GM19099 (cell line): Measurements from ENCODE around the gene ZNF688.

Experiments used
- POLR2A ChIP-seq: IDR thresholded peaks from 3 replicates; pipeline ENCODE4 v1.6.1; 2011; ENCODE audit warnings: low read depth; ENCODE audit not compliant: insufficient read length; ENCODE audit errors: extremely low read depth

ZNF688 gene

DNA sequence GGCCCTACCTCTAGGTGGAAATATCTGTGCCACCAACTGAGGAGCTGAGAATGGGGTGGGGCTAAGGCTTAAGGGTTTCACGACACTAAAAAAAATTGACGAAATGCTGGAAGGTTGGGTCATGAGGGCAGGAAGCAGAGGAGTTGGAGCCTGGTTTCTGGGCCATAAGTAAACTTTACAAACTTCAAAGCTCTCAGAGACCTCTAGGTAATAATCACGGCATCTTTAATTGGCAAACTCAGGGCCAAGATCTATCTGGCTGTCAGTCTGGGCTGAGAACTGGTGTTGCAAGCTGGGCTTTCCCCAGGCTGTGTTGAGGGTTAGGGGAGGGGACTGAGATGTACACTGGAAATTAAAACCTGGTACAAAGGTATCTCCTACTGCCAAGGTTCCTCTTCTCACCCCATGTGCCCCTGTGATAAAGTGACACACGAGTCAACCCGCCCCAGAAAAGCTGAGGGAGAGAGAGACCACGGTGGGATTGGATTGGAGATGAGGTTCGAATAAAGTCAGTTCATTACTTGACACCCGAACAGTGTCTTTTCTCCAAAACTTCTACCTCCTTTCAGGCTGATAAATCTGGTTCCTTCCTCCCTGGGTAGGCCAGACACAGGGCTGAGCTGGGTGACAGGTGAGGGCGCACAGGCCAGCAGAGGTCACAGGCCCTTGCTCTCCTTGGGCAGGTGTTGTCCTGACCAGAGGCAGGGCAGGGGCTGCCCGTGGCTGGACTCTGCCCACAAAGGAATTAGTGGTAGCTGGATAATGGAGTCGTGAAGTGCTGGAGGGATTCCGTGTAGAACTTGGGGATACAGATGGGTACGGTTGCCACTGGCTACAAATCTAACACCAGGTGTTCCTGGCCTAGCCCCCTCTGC, 41.1 kb downstream of the ZNF688 start:
- no peak for TF ChIP-seq POLR2A

DNA sequence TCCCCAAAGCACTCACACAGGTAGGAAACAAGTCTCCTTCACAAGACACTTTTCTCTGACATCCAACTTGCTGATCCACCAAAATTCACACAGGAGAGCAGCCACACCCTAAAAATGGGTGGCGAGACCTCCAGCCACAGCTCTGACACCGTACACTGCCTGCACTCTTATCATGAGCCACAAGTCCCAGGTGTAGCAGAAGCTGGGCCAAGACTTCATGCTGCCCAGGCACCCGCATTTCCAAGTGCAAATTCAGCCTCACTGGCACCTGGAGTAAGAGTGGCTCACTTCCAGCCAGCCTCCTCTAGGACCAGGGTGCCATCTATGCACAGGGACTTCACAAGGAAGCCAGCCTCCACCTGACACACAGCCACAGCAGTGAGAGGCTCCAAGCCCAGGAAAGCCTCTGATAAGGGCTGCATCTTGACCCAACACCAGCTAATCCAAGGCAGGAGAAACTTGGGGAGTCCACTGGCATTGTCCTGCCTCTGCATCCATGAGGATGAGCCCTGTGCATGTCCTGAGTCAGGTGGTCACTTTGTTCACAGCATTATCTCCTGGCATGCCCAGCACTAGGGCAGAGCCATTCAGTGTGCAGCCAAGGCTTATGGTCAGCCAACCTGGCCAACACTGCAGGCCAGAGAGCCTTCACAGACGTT, 42.6 kb downstream of the ZNF688 start:
- peak; percentile 30 for TF ChIP-seq POLR2A

DNA sequence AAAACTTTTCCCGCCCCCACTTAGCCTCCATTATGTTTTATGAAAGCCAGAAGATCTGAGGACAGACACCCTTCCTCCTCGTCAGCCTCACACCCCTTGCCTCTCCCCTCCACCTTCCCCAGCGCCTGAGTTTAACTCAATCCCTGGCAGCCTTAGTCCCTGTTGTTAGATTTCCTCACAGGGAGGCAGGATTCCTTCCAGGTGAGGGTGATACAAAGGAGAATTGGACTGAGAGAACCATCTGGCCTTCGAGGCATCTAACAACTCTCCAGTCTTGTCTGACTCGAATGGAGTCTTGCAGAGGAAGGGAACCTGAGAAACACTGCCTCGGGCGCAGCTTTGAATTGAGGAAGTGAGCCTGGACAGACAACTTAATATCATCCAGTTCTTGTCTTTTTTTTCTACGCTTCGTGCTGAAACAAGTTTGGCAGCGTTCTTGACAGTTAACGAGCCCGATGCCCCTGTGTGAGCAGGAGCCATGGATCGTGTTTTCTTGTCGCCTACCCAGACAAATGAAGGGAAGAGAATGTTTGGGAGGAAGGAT, 43.8 kb downstream of the ZNF688 start:
- TF ChIP-seq POLR2A = no peak

DNA sequence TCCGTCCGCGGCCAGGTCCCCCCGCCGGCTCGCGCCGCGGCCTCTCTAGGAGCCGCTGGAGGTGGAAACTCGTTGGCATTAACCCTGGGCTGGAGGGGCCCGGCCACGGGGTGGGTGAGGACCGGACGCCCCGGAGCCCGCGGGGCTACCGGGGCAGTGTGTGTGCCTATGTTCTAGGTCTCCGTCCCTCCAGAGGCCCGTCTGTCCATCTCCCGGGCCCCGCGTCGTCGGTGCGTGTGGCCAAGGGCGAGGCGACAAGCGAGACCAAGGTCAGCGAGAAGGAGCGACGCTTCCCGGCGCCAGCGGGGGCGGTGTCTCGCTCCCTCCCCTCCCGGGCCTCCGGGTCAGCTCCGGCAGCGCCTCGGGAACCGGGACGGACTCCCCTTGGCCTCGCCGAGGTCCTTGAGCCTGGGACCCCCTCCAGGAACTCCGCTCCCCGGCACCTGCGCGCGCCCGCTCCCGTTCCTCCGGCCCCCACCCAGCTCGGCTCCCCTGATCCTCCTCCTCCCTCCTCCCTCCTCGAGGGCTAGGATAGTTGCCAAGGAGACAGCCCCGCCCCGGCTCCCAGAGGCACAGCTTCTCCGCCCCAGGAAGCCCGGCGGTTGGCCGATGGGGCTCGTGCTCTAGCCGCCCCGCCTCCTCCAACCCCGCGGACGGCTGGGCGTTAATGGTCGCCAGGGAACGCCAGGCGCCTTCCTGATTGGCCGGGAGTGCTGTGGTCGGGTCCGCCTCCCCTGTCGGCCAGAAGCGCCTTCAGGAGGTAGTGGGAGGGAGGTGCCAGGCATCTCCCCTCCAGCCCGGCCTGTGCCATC, 44.5 kb downstream of the ZNF688 start:
- TF ChIP-seq POLR2A = peak; percentile 64

DNA sequence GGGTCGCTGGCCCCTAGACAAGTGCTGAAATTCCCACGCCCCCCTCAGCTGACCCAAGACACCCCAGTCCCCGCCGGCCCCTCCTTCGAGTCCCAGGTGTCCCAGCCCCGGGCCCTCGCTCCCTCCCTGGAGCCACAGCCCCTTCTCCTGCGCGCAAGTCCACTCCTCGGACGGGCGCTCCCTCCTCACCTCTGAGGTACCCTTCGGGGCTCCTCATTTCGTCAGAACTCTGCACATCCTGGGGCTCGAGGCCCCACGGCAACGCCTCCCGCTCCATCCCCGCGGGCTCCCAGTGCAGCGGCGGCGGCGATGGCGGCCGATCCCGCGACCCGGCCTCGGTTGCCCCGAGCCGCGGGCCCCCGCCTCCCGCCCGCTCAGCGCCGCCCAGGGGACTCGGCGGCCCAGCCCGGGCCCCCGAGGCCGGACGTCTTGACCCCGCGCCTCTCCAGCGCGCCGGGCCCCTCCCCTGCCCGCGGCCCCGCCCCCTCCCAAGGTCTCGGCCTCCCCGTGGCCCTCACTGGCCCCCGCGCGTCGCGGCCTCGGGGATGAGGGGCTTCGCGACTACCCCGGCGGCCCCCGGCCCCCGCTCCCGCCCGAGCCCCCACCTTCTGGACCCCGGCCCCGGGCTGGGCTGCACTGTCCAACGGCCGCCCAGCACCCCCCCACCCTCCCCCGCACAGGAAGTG, 45.2 kb downstream of the ZNF688 start, which contains the start of gene ZNF768:
TSS of gene ZNF768 (minus strand) at position 430 of the 686 bp plus-strand sequence. CDS start at position 277, 153 bp downstream.
- TF ChIP-seq POLR2A = peak; percentile 35

DNA sequence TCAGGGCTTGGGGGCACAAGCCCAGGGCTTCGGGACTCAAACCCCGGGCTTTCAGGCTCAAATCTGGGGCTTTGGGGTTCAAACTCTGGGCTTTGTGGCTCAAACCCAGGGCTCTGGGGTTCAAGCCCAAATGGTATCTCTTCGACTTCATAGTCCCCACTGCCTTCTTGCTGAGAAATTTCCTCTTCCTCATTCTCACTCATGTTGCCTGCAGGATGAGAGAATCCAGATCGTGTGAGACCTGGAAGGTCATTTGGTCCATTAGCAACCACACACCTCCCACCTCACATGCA, 45.7 kb downstream of the ZNF688 start:
- TF ChIP-seq POLR2A = no peak

DNA sequence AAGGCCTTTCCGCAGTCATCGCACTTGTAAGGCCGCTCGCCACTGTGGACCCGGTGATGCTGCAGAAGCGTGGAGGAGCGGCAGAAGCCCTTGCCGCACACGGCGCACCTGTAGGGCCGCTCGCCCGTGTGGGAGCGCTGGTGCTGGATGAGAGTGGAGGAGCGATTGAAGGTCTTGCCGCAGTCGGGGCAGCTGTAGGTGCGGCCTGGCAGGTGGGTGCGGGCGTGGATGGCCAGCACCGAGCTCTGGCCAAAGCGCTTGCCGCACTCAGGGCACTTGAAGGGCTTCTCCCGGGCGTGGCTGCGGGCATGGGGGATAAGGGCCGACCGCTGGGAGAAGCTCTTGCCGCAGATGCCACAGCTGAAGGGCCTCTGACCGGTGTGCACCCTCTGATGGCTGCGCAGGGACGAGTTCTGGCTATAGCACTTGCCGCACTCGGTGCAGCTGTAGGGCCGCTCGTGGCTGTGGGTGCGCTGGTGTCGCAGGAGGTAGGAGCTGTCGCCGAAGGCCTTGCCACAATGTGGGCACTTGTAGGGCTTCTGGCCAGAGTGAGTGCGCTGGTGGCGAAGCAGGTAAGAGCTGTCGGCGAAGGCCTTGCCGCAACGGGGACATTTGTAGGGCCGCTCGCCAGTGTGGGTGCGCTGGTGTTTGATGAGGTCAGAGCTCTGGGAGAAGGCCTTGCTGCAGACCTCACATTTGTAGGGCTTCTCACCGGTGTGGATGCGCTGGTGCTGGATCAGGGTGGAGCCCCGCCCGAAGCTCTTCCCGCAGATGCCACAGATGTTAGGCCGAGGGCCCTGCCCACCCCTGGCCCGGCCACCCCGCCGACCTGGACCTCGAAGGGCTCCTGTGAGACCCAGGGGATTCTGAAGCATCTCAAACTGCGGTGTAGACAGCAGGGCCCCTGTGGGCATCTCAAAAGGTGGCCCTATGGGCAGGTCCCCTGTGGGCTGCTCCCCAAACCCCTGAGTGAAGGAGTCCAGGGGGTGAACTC, 46.6 kb downstream of the ZNF688 start:
- TF ChIP-seq POLR2A = no peak

DNA sequence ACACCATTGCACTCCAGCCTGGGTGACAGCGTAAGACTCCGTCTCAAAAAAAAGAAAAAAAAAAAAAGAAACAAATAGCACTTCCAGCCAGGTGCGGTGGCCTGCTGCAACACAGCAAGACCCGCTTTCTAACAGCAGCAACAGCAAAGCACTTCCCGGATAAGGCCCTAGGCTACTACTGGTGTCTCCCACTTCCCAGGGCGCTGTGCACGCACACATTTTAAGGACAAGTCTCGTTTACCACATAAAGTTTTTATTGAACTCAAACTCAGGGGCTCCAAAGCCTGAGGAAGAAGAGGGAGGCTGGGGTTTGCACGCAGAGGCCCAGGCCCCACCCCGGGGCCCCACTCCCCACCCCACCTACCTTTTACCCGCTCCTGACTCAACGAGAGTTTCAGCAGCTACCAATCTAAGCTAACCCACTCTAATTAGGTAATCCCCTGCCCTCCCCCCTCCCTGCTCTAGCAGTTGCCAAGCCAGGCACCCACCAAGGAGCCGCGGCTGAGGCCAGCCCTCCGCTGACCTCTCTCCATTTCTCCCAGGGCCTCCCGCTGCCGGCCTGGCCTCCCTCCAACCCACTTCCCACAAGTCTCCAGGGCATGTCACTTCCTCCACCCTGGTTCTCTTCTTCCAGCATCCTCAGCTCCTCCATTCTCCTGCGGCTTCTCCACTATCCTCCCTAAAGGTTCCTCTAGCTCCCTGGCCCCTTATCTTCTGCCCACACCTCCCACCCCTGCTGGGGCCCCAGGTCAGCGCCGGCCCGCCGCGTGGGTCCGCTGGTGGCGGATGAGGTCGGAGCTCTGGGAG, 47.5 kb downstream of the ZNF688 start:
- TF ChIP-seq POLR2A = no peak

DNA sequence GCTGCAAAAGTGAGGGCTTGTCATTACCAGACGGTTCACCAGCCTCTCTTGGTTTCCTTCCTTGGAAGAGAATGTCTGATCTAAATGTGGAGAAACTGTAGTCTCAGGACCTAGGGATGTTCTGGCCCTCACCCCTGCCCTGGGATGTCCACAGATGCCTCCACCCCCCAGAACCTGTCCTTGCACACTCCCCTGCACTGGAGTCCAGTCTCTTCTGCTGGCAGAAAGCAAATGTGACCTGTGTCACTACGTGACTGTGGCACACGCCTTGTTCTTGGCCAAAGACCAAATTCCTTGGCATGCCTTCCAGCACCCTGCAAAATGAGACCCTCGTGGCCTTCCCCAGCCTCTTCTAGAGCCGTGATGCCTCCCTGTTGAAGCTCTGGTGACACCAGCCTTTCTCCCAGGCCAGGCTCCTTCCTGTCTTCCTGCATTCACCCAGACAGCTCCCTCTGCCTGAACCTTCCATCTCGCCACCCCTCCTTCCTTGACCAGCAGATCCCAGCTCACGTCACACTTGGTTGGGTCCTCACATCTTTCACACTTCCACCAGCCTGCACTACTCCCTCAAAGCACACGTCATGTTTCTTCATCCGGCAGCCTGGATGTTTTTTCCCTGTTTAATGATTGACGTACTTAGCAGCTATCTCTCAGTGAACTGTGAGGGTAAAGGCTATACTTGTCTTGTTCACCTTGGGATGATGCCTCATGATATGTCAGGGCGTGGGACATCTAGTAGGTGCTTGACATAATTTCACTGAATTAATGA, 49.5 kb downstream of the ZNF688 start:
- no peak for TF ChIP-seq POLR2A

DNA sequence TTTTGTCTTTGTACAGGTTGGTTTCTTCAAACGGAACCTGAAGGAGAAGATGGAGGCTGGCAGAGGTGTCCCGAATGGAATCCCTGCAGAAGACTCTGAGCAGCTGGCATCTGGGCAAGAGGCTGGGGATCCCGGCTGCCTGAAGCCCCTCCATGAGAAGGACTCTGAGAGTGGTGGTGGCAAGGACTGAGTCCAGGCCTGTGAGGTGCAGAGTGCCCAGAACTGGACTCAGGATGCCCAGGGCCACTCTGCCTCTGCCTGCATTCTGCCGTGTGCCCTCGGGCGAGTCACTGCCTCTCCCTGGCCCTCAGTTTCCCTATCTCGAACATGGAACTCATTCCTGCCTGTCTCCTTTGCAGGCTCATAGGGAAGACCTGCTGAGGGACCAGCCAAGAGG, 50.0 kb downstream of the ZNF688 start:
- no peak for TF ChIP-seq POLR2A
